Measurements from ENCODE around the gene MRPL19. TPM values are rescaled to one million over a fixed set of nuclear protein-coding genes. Genes with fewer than 3 reads are reported as not detected.

Gene MRPL19
- total RNA-seq, 1 experiment from 2014 or later, result 73.0 TPM

DNA sequence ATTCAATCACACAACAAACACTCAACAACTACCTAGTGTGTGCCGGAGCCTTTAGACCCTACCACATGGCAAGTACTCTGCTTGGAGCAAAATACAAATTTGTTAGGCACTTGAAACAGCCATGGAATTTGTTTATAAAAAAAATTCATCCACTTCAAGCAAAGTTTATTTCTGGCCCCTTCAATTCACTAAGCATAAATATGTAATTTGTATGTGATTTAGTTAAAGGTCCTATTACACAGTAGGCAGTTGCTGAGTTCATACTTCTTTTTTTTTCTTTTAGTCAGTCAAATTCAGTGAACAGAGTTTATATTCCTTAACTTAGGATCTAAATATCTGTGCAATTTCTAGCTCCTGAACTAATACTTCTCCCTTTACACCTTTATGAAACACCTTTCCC is 41.6 kb downstream of the MRPL19 start:
- no peak overlapping the region for H3K56ac ChIP-seq (ENCODE audit: insufficient read length, low read depth, low read length)
- H4K20me1 ChIP-seq (ENCODE audit: control insufficient read depth, insufficient read depth, insufficient read length), result no peaks in the 10 kb centered on the region
- H2AFZ ChIP-seq (ENCODE audit: low read length), result no peak overlapping the region
- H3K79me1 ChIP-seq (ENCODE audit: insufficient read depth, low read depth, low read length, poor library complexity, severe bottlenecking), result no peaks in the 10 kb centered on the region
- no peak overlapping the region for H2BK5ac ChIP-seq (ENCODE audit: insufficient read length, low read length)
- no peak overlapping the region for H3K23ac ChIP-seq (ENCODE audit: insufficient read length, low read depth, low read length)
- TF ChIP-seq, protein P1, sequence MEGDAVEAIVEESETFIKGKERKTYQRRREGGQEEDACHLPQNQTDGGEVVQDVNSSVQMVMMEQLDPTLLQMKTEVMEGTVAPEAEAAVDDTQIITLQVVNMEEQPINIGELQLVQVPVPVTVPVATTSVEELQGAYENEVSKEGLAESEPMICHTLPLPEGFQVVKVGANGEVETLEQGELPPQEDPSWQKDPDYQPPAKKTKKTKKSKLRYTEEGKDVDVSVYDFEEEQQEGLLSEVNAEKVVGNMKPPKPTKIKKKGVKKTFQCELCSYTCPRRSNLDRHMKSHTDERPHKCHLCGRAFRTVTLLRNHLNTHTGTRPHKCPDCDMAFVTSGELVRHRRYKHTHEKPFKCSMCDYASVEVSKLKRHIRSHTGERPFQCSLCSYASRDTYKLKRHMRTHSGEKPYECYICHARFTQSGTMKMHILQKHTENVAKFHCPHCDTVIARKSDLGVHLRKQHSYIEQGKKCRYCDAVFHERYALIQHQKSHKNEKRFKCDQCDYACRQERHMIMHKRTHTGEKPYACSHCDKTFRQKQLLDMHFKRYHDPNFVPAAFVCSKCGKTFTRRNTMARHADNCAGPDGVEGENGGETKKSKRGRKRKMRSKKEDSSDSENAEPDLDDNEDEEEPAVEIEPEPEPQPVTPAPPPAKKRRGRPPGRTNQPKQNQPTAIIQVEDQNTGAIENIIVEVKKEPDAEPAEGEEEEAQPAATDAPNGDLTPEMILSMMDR (conservative IDR thresholded peaks at IDR 0.05), result no peak
- no peaks in the 10 kb centered on the region for H3K27me3 ChIP-seq (ENCODE audit: insufficient read depth, low read length)
- Mint-ChIP-seq H3K27ac (no peak overlapping the region), H3K27me3 (ENCODE audit: low read depth) (no peaks in the 10 kb centered on the region), H3K4me3 (no peak overlapping the region), H3K4me1 (no peaks in the 10 kb centered on the region), H3K36me3 (ENCODE audit: insufficient read depth in 1 of 3, low read depth in 3 of 3) (peaks cover 23 to 54% (median 49%) of the 10 kb centered on the region in 3 experiments), H3K9me3 (no peaks in the 10 kb centered on the region)
- H4K5ac ChIP-seq (ENCODE audit: insufficient read length, low read depth, low read length), result no peak overlapping the region
- no CpG with 5 or more reads among the region's 1 CpG for WGBS (ENCODE audit: extremely low coverage, insufficient read length, low lambda C conversion rate)
- no peak overlapping the region for H2BK12ac ChIP-seq (ENCODE audit: insufficient read length, low read depth, low read length)
- no peaks in the 10 kb centered on the region for H3K4me1 ChIP-seq (ENCODE audit: insufficient read depth, low read length)
- H3K9me3 ChIP-seq (ENCODE audit: control insufficient read depth, low read depth, low read length), result no peaks in the 10 kb centered on the region
- no peak overlapping the region for H2AK5ac ChIP-seq (ENCODE audit: insufficient read length, low read length)
- no peaks in the 10 kb centered on the region for H3K23me2 ChIP-seq (ENCODE audit: insufficient read length, low read depth, low read length, poor library complexity, severe bottlenecking)
- DNase-seq, result no peak
- H3K79me2 ChIP-seq (ENCODE audit: insufficient read depth, low read length), result no peaks in the 10 kb centered on the region
- H3T11ph ChIP-seq (ENCODE audit: low read length), result no peak overlapping the region
- no peak overlapping the region for H3K27ac ChIP-seq (ENCODE audit: insufficient read length, low read depth, low read length)
- no peak overlapping the region for H2BK15ac ChIP-seq (ENCODE audit: low read depth, low read length)
- H4K8ac ChIP-seq (replicated peaks; ENCODE audit: insufficient read length, low read depth, low read length), result no peak overlapping the region
- H2BK120ac ChIP-seq (ENCODE audit: low read depth, low read length, poor library complexity, severe bottlenecking), result no peak overlapping the region
- H3K4me2 ChIP-seq (ENCODE audit: insufficient read depth, insufficient read length, low read length), result no peak overlapping the region
- H3K14ac ChIP-seq (ENCODE audit: insufficient read depth, low read length), result no peak overlapping the region
- H3K9ac ChIP-seq (ENCODE audit: extremely low read depth, insufficient read length, low read length), result no peak overlapping the region
- no peak overlapping the region for H2BK20ac ChIP-seq (ENCODE audit: low read depth, low read length, poor library complexity, severe bottlenecking)
- H4K91ac ChIP-seq (ENCODE audit: insufficient read length, low read depth, low read length), result no peak overlapping the region
- H3K4ac ChIP-seq (ENCODE audit: low read depth, low read length), result no peak overlapping the region
- H3K18ac ChIP-seq (ENCODE audit: insufficient read length, low read depth, low read length), result no peak overlapping the region
